GM12878 (cell line): ENCODE results near the gene DLG2. TPM values are rescaled to one million over a fixed set of nuclear protein-coding genes. Genes with fewer than 3 reads are reported as not detected.

Source experiments
- ATAC-seq: fragments of 200-7000 bp; cut with Tn5 transposase; 3 replicates; pipeline ENCODE4 v1.9.1; 2020; ENCODE audit warnings: mild to moderate bottlenecking, moderate library complexity
- BruUV-seq: library from RNA; stranded (reverse); fragments of 400-500 nt; replicated peaks from 2 replicates; lab custom pipeline; 2021; lab: Mats Ljungman, UMichigan
- CTCF ChIA-PET: fragments of 300-600 bp; sonication (Branson Sonifier 250); formaldehyde crosslinking; extraction: SDS; loops from one replicate; lab custom pipeline; 2021; ENCODE audit warnings: inconsistent platforms; lab: Yijun Ruan, JAX
- POLR2A ChIA-PET: fragments of 350-600 bp; formaldehyde crosslinking; extraction: SDS; loops from one replicate; lab custom pipeline; 2021; ENCODE audit warnings: inconsistent platforms; lab: Charles Lee
- RAD21 ChIA-PET: fragments of 300-600 bp; sonication (Branson Sonifier 250); formaldehyde crosslinking; loops from one replicate; lab custom pipeline; 2023; ENCODE audit warnings: antibody characterized with exemption; ENCODE audit not compliant: unreplicated experiment; lab: Charles Lee
- SMC1A ChIA-PET: fragments of 300-600 bp; sonication (Branson Sonifier 250); formaldehyde crosslinking; loops from one replicate; lab custom pipeline; 2023; ENCODE audit not compliant: unreplicated experiment, uncharacterized antibody; lab: Charles Lee
- DNase-seq: peaks from one replicate; pipeline ENCODE4 v3.0.0-alpha.2; 2011; ENCODE audit warnings: low read depth, low spot score
- FAIRE-seq: peaks from 3 replicates; lab custom pipeline; 2011; peaks lifted over from hg19 to GRCh38; lab: Jason Lieb, UNC
- H2AFZ ChIP-seq: 2 replicates; pipeline ENCODE4 v1.6.0; 2011; ENCODE audit warnings: low read depth, low read length, control low read depth; ENCODE audit not compliant: control insufficient read depth
- H3K27ac ChIP-seq: 2 replicates; pipeline ENCODE4 v1.5.1; 2011; ENCODE audit warnings: control low read depth; ENCODE audit not compliant: control insufficient read depth, insufficient read depth
- H3K27me3 ChIP-seq, 2 experiments: replicated peaks in 1 of 2; 2 replicates each; pipeline versions ENCODE4 v1.6.0 to v1.6.1; 2011; ENCODE audit warnings: low read length in 1 of 2; ENCODE audit not compliant: control insufficient read depth in 2 of 2, insufficient read depth in 2 of 2
- H3K36me3 ChIP-seq, 2 experiments: 2 replicates each; pipeline ENCODE4 v1.5.1; 2011; ENCODE audit warnings: low read length in 1 of 2; ENCODE audit not compliant: control insufficient read depth in 2 of 2, insufficient read depth in 2 of 2
- H3K4me1 ChIP-seq: 2 replicates; pipeline ENCODE4 v1.6.1; 2011; ENCODE audit warnings: mild to moderate bottlenecking, low read length, moderate library complexity, mixed read lengths; ENCODE audit not compliant: control insufficient read depth, insufficient read depth
- H3K4me2 ChIP-seq: 2 replicates; pipeline ENCODE4 v1.6.0; 2011; ENCODE audit warnings: control low read depth; ENCODE audit not compliant: control insufficient read depth, insufficient read depth
- H3K4me3 ChIP-seq: fragments of 200-600 bp; sonication (generic); 2 replicates; pipeline ENCODE4 v1.5.1; 2016
- H3K79me2 ChIP-seq: 2 replicates; pipeline ENCODE4 v1.6.0; 2011; ENCODE audit warnings: low read length; ENCODE audit not compliant: control insufficient read depth, insufficient read depth
- H3K9ac ChIP-seq: 2 replicates; pipeline ENCODE4 v1.8.0; 2011; ENCODE audit warnings: low read length, control low read depth, mixed read lengths; ENCODE audit not compliant: control insufficient read depth, insufficient read depth
- H3K9me3 ChIP-seq: replicated peaks from 3 replicates; pipeline ENCODE4 v1.5.1; 2011; ENCODE audit warnings: mild to moderate bottlenecking, low read length; ENCODE audit not compliant: control insufficient read depth, insufficient read depth
- H4K20me1 ChIP-seq: 2 replicates; pipeline ENCODE4 v1.6.0; 2011; ENCODE audit not compliant: control insufficient read depth, insufficient read depth
- BCL3 ChIP-seq: IDR thresholded peaks from 2 replicates; pipeline ENCODE4 v1.6.1; 2011; ENCODE audit warnings: borderline replicate concordance, low read depth, mild to moderate bottlenecking, moderate library complexity, low read length; ENCODE audit not compliant: insufficient read depth, poor library complexity, severe bottlenecking
- CEBPB ChIP-seq, 2 experiments: fragments of 150-350 bp in 1 of 2; IDR thresholded peaks; 2 replicates each; pipeline ENCODE4 v1.6.1; 2012 to 2014; ENCODE audit warnings: low read depth in 2 of 2, low read length in 2 of 2, borderline replicate concordance in 1 of 2, inconsistent platforms in 1 of 2
- HSF1 ChIP-seq: fragments of 150-350 bp; IDR thresholded peaks from 2 replicates; pipeline ENCODE4 v1.6.1; 2014; ENCODE audit warnings: mild to moderate bottlenecking, low read depth, low read length
- IRF4 ChIP-seq: IDR thresholded peaks from 2 replicates; pipeline ENCODE4 v1.6.1; 2011; ENCODE audit warnings: low read depth, low read length
- NR2C2 ChIP-seq: IDR thresholded peaks from 2 replicates; pipeline ENCODE4 v1.6.1; 2011; ENCODE audit warnings: borderline replicate concordance, low read depth; ENCODE audit not compliant: control insufficient read depth, insufficient read length
- POLR2A ChIP-seq: IDR thresholded peaks from 2 replicates; pipeline ENCODE4 v1.6.1; 2011; ENCODE audit warnings: low read depth, mild to moderate bottlenecking, low read length
- RAD51 ChIP-seq: fragments of 450-650 bp; IDR thresholded peaks from 2 replicates; pipeline ENCODE4 v1.6.1; 2016; ENCODE audit warnings: moderate library complexity, mild to moderate bottlenecking, inconsistent platforms
- RELA ChIP-seq: fragments of 450-650 bp; IDR thresholded peaks from 2 replicates; pipeline ENCODE4 v1.8.0; 2014; ENCODE audit warnings: borderline replicate concordance; ENCODE audit not compliant: partially characterized antibody
- SPI1 ChIP-seq: IDR thresholded peaks from 2 replicates; pipeline ENCODE4 v1.6.1; 2011; ENCODE audit warnings: low read depth, mild to moderate bottlenecking, low read length, moderate library complexity, borderline replicate concordance; ENCODE audit not compliant: insufficient read depth
- STAT1 ChIP-seq: fragments of 450-650 bp; conservative IDR thresholded peaks from 2 replicates; pipeline ENCODE4 v1.6.1; 2014; ENCODE audit warnings: antibody characterized with exemption, mild to moderate bottlenecking
- WRNIP1 ChIP-seq: IDR thresholded peaks from 2 replicates; pipeline ENCODE4 v1.6.1; 2011; ENCODE audit warnings: low read depth, low read length, improper control_type of control experiment, borderline replicate concordance
- YBX1 ChIP-seq: fragments of 450-650 bp; IDR thresholded peaks from 2 replicates; pipeline ENCODE4 v1.6.1; 2016; ENCODE audit warnings: antibody characterized with exemption
- ZBTB11 ChIP-seq: fragments of 450-650 bp; formaldehyde crosslinking; IDR thresholded peaks from 2 replicates; pipeline ENCODE4 v1.5.0; 2022; ENCODE audit warnings: mild to moderate bottlenecking, missing genetic modification characterization
- ZBTB40 ChIP-seq: fragments of 450-650 bp; IDR thresholded peaks from 2 replicates; pipeline ENCODE4 v1.6.1; 2016; ENCODE audit warnings: mild to moderate bottlenecking, moderate library complexity, borderline replicate concordance
- ZSCAN29 ChIP-seq: fragments of 450-650 bp; IDR thresholded peaks from 2 replicates; pipeline ENCODE4 v1.6.1; 2017; ENCODE audit warnings: mild to moderate bottlenecking, moderate library complexity
- WGBS: methylation state at CpG from one replicate; pipeline ENCODE4 v1.1.6; 2016; ENCODE audit warnings: low lambda C conversion rate; ENCODE audit not compliant: insufficient replicate concordance, insufficient coverage; ENCODE audit errors: missing lambda C conversion rate; 5-methylcytosine and 5-hydroxymethylcytosine counted together
- in situ Hi-C: fragments of 300-500 bp; cut with MboI; formaldehyde crosslinking; loops from 9 replicates; pipeline ENCODE4 v1.14.3; 2018; ENCODE audit warnings: mixed read lengths
- intact Hi-C: fragments of 100-400 bp; cut with micrococcal nuclease; formaldehyde crosslinking; loops from one replicate; pipeline ENCODE4 v1.14.2; 2022; ENCODE audit not compliant: unreplicated experiment
- polyA plus RNA-seq, 11 experiments: library from polyadenylated mRNA; depleted of rRNA in 4 of 11; unstranded in 6 of 11; stranded (reverse) in 5 of 11; fragments of >200 nt; fragmentation: Nextera tagmentation in 4 of 11; fragmentation: Illumina TruSeq in 1 of 11; extraction: Ambion mirVana in 4 of 11; extraction: Trizol in 1 of 11; gene quantifications; 1 replicate in 1 of 11; 2 replicates in 10 of 11; pipeline versions ENCODE4 v1.2.1 to v1.2.3, GENCODE V29; 2011 to 2016; ENCODE audit warnings: inconsistent platforms in 2 of 11, missing spikeins in 2 of 11, low read depth in 1 of 11
- total RNA-seq, 4 experiments: library from RNA; depleted of rRNA in 3 of 4; stranded (reverse); fragments of >200 nt in 3 of 4; fragmentation: Illumina TruSeq in 1 of 4; extraction: Trizol in 1 of 4; gene quantifications; 2 replicates each; pipeline versions ENCODE4 v1.2.1 to v1.2.3, GENCODE V29; 2013 to 2021

The DLG2 gene
- total and polyA plus RNA-seq, 10 of the 15 experiments (the other 5 are each of a cell fraction or from before 2014, with no cell fraction given): 0.09 to 0.98 (median 0.35) TPM

GRCh38 chr11:83574519-83574918, 2052.6 kb downstream of the DLG2 start:
- BruUV-seq: no TSS peak
- no peaks in the 10 kb centered on the region for H3K79me2 ChIP-seq
- ChIA-PET RAD21 (no interaction called here), SMC1A (interaction anchor here (0.8 to 1.0 kb wide), 2 partner anchors 51 to 149 kb away, joined by 3 read pairs; no protein-coding TSS in a partner anchor), CTCF (no interaction called here), POLR2A (no interaction called here)
- no peak for DNase-seq
- in situ Hi-C loops: no loop called here
- H3K4me3 ChIP-seq: no peak overlapping the region
- H3K9ac ChIP-seq: no peak overlapping the region
- H3K36me3 ChIP-seq: no peaks in the 10 kb centered on the region
- 29% methylated on average over 2 of the region's 2 CpGs for WGBS
- no peak overlapping the region for H3K27ac ChIP-seq
- H3K4me2 ChIP-seq: no peak overlapping the region
- no peaks in the 10 kb centered on the region for H3K27me3 ChIP-seq
- no peak for FAIRE-seq
- no peak overlapping the region for H2AFZ ChIP-seq
- no peak for ATAC-seq
- no peaks in the 10 kb centered on the region for H3K9me3 ChIP-seq
- intact Hi-C loops: no loop called here
- H4K20me1 ChIP-seq: no peaks in the 10 kb centered on the region
- H3K4me1 ChIP-seq: no peaks in the 10 kb centered on the region
- TF ChIP-seq ZBTB40 (no peak), ZSCAN29 (no peak), ZBTB11 (CRISPR knock-in tag) (no peak), BCL3 (no peak), SPI1 (no peak), HSF1 (no peak), CEBPB (IDR thresholded peaks at IDR 0.05; ENCODE audit: borderline replicate concordance in 1 of 2, low read depth in 2 of 2, low read length in 2 of 2) (no peak), RELA (no peak), IRF4 (no peak), STAT1 (no peak), POLR2A (no peak), NR2C2 (no peak), YBX1 (no peak), WRNIP1 (no peak), RAD51 (no peak)
